ENCODE data around the gene LKAAEAR1. TPM values are rescaled to one million over a fixed set of nuclear protein-coding genes. Genes with fewer than 3 reads are reported as not detected.
A peak's percentile ranks its signal among the peaks of the same experiment; 100 is the strongest.

The LKAAEAR1 gene
- total RNA-seq, 2 donors from 2014 or later = 0.41 TPM; not detected in 1

DNA sequence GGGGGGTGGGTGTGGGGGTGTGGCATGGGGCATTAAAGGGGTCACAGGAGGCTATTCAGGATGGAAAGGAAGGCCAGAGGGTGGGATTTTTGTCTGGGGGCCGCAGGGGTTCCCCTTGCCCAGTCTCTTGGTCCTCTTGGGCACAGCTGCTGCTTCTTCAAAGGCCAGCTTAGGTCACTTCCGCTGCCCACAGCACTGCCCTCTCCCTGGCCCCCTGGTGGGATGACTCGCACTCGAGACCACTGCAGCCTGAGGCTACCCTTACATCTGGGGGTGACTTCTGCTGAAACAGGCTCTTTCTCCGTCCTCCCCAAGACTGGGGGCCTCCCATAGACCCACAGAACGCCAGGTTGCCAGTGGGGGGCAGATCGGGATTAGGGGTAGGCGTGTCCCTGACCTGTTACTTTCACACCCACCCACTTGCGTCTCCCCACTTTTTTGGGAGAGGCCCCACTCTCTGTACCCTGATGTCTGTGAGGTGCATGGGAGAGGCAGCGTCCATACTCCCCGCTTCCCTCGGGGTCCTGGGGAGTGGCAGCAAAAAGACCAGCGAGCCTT lies 1.3 kb downstream of the LKAAEAR1 start:
- ATAC-seq (no peak), DNase-seq (no peak)
- intact Hi-C loops (cut with DNase I) = loop anchor here in 1 of 2 donors (1.0 kb wide), 1 partner anchor 37 kb away; no protein-coding TSS in a partner anchor

DNA sequence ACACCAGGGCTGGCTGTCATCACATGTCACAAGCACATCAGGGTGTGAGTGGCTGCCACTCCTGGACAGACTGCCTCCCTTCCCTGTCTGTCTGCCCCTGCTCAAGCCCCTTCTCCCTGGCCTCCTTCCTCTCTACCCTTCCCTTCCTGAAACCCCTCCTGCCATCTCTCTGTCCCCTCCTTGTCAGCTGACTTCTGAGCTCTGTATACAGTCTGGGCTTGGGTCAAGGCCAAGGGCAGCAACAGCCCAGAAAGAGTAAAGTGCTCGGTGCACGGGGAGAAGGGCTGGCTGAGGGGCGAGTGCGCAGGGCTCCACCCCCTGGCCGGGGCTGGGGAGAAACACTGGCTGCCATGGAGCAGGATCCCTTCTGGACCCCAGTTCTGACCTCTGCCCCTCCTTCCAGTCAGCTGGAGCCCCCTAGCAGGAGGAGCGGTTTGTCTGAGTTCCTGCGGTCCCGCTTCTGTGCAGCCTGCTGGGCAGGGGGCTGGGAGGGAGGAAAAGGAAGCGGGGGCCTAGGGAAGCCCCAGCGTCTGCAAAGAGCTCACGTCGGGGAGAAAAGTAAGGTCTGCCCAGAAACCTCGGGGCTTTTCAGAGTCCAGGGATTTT lies 2.0 kb downstream of the LKAAEAR1 start:
- ATAC-seq = no peak
- DNase-seq = no peak
- intact Hi-C loops (cut with DNase I) = no loop called here

DNA sequence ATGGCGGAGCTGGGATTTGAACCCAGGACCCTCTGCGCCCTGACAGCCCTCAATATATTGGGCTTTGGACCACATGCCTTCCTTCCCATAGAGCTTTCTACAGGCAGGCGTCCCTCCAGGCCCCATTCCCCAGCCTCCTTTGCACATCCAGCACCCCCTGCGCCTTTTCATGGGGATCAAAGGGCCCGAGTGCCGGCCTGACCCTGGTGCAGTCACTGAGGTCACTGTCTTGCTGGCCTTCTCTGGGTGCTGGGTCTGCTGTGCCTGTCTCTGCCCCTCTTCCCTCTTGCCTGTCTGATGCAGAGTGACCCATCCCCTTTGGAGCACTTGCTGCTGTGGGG lies 2.6 kb downstream of the LKAAEAR1 start:
- intact Hi-C loops (cut with DNase I) = no loop called here
- DNase-seq = no peak
- ATAC-seq = no peak

DNA sequence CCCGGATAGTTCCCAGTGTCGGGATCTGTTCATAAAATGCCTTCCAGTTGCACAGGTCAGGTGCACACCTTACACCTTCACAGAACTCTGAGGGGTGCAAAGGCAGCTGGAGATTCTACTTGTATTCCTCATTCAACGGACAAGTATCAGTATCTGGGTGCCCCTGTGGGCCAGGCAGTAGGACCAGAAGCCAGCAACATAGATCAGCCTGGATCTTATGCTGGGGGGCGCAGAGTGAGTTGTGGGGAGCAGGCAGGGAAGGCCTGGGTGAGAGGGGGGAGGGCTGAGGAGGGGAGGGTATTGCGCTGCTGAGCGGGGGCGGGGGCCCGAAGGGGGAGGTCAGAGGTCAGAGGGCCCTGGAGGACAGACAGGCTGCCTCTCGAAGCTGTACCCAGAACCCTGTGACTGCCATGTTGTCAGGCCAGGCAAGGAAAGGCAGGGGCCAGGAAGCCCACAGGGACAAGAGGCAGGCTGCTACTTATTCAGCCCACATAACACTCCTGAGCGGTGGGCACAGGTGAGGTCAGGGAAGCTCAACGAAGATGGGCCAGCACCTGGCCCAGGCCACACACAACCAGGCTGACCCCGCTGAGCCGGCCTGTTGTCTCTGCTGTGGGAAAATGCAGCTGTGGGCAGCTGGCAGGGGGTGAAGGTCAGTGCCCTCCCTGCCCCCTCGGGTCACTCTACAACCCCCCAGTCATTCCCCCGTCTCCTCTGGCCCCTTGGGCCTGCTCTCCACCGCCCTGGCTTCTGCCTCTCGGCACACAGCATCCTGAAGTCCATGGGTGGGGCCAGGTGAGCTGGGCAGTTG lies 3.2 kb downstream of the LKAAEAR1 start:
- ATAC-seq (no peak), DNase-seq (no peak)
- intact Hi-C loops (cut with DNase I) = no loop called here

DNA sequence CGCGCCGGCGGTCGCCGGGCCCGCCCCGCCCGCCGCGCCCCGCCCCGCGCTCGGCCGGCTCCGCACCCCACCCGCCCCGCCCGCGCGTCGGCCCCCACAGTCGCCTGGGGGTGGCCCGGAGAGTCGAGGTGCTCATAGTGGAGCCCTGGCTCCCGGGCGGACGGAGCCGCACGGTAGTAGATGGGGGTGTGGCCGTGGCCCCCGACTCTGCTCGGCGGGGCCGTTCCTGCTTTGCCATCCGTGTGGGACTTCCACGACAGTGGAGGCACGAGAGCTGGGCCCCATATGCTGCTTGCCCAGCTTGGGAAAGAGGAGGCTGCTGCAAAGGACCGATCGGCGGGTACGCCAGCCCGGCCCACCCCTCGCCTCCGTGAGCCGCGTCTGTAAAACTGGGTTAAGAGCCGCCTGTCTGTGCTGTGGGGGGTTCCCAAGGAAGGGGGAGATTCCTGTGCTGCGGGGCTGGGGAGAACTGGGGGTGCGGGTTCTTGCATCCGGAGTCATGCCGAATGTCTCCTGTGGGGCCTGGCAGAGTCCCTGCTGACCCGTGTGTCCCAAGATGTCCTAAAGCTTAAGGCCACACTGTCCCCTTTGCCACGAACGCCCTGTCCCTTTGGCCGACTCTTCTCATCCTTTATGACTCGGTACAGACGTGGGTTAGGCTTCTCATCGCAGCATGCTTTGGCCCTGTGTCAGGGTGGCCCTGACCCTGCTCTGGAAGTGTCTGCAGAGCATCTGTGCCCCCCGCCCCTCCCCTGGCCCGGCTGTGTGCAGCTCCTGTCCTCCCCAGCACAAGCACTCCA lies 4.0 kb downstream of the LKAAEAR1 start, which contains the start of gene OPRL1:
Gene OPRL1, plus strand, starts transcription at position 70 of the 800 bp plus-strand sequence. CDS start 12,639 bp downstream, outside the sequence.
- no peak for DNase-seq
- no peak for ATAC-seq
- intact Hi-C loops (cut with DNase I) = no loop called here

DNA sequence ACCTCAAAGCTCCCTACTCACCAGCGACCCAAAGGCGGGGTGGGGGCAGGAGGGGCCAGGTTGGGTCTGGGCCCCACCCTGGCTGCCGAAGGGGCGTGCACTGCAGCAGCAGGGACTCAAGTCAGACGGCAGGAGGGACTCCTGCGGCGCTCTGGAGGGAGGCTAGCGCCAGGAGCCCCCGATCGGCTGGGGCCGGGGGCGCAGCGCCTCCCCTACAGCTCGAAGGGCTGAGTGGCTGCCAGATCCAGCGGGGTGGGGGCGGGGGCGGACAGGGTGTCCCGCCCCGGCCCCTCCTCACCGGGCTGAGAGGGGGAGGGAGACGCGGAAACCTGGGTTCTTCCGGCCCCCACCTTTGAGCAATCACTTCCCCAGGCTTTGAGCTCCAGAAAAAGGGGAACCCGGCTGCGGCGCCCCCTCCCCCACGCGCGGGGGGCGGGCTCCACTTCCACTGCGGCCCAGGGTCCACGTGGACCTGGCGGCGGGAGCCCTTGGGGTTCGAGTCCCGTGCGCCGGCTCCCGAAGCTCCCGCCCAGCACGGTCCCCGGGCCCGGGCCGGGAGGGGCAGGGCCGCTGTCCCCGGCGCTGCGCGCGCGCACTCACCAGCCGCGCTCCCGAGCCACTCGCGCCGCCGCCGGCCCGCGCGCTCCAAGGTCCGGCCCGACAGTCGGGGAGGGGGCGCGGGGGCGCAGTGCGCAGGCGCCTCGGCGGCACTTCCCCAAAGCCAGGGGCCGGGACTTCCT lies 4.8 kb downstream of the LKAAEAR1 start, which contains the start of gene RGS19:
Gene RGS19, minus strand, starts transcription at position 246 of the 740 bp plus-strand sequence. CDS start 2,632 bp downstream, outside the sequence.
- intact Hi-C loops (cut with DNase I) = no loop called here
- peak; percentile 83 for DNase-seq

DNA sequence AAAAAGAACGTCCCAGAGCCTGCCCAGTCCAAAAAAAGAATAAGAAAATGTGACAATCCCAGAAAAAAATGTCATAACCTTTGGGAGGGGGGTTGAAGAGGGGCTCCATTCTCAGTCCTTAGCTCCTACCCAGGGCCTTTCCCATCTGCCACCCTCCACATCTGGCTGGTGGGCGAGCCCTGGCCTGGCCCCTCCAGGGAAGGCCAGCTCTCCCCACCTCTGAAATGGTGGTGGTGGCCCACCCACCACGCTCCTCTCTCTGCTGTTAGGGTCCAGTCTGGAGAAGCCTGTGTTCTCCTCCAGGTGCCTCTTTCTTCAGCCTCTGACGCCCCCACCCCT lies 5.3 kb downstream of the LKAAEAR1 start:
- no peak for ATAC-seq
- no peak for DNase-seq

More for the DNA sequence above, 4.8 kb downstream of the LKAAEAR1 start, which contains the start of gene RGS19:
- peak; percentile 58 to 72 for ATAC-seq

DNA sequence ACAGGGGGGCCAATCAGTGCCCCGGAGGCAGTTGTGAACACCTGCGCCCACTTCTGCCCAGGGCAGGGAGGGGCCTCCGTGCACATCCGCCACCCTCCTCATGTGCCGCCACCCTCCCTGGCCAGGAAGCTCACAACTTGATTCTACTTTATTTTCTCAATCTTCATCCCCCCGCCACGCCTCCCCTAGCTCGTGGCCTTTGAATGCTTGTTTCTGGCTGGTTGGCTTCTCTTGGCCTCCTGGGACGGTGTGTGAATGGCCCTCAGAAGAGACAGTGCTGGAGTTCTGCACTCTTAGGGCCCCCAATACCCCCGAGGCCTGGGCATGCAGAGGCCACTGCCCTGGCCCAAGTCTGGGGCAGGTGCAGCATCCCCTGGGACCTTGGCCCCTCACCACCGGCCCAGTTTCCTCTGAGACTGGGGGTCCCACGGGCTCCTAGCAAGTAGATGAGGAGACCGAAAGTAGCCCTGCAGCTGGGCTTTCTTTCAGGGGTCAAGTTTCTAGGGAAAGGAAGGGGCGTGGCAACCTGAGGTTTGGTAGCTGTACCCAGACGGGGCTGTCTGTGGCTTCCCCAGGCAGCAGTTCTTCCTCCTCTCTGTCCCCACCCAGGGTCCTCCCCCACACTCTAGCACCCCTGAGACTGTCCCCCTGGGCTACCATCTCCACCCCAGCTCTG lies 6.2 kb downstream of the LKAAEAR1 start:
- intact Hi-C loops (cut with DNase I) = no loop called here
- peak in 1 of 2 donors; percentile 4 for ATAC-seq
- no peak for DNase-seq

More for the DNA sequence above, 5.3 kb downstream of the LKAAEAR1 start:
- intact Hi-C loops (cut with DNase I) = no loop called here

DNA sequence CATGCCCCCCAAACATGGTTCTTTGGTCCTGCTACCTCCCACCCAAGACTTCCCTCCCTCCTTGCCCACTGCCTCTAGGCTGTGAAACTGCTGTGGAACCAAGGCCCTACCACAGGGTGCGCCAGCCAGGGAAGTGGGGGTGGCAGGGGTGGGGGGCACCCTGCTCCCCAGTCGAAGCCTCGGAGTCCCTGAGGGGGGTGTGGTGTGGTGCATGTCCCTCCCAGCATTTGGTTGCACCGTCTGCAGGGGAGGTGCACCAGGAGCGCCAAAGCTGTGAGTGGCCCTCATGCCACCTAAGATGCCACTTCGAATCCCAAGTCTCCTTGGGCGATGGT lies 6.7 kb downstream of the LKAAEAR1 start:
- ATAC-seq = no peak
- intact Hi-C loops (cut with DNase I) = no loop called here
- no peak for DNase-seq

DNA sequence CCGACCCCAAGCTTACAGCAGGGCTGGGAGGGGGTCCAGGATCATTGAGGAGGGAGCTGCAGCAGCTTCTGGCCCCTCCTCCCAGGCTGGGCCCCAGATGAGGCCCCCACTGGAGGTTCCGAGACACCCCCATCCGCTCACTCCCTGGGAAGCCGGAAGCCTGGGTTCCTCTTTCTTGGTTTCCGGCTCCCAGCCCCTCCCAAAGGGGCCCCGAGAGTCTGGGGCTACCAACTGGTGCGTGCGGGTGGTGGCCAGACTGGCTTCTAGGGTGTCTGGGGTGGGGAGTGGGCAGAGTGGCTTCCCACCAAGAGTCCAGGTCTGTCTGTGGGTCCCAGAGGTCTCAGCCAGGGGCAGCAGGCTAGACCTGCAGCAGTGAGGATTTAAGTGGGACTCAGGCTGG lies 7.1 kb downstream of the LKAAEAR1 start:
- intact Hi-C loops (cut with DNase I) = no loop called here

DNA sequence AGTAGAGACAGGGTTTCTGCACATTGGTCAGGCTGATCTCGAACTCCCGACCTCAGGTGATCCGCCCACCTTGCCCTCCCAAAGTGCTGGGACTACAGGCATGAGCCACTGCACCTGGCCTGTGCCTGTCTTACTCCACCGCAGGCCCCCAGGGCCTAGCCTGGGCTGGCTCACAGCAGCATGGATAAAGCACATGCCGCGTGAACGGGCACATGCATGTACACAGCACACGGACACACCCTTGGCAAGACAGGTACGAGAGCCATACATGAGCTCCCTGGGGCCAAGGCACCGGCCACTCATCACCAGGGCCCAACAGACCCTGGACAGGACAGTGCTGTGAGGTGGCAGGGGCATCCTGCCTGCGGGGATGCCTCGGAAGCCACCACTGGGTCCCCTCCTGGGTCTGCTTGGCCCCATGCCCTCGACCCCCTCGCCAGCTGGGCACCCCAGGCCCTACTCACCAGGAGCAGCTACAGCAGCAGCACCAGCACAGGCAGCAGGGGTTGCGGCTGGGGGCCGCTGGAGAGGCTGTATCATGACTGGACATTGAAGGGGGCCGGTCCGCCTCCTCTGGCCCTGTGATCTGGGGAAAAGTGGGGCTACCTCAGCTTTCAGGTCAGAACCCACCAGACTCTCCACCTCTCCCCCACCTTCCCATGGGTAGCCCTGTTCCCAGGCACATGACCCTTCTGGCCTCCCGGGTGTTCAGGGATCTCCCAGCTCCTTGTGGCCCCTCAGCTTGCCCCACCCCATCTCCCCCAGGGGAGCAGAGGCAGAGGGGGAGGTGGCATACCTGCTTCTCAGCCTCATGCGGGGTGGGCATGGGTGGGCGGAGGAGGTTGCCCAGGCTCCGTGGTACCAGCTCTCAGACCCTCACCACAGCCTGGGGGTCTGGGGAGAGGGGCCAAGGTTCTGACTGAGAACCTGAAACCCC lies 7.9 kb downstream of the LKAAEAR1 start:
- ATAC-seq = no peak
- DNase-seq = no peak
- intact Hi-C loops (cut with DNase I) = no loop called here

More for the DNA sequence above, 7.1 kb downstream of the LKAAEAR1 start:
- peak in 1 of 2 donors; percentile 2 for ATAC-seq
- DNase-seq = no peak

DNA sequence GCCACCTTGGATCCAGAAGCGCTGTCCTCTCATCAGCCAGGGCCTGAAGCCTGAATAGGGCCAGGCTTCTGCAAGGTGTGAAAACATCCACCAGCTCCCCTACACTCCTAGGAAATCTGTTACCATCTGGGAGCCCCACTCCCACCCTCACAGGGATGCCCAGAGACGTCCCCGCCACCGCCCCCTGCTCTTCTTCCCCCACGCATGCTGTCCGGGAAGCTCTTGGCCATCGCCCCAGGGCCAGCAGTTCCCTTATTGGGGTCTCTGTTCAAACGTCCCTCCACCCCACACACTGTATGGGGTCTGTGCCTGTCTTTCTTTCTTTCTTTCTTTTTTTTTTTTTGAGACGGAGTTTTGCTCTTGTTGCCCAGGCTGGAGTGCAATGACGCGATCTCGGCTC lies 8.6 kb downstream of the LKAAEAR1 start:
- ATAC-seq (no peak), DNase-seq (no peak)
- intact Hi-C loops (cut with DNase I) = no loop called here

DNA sequence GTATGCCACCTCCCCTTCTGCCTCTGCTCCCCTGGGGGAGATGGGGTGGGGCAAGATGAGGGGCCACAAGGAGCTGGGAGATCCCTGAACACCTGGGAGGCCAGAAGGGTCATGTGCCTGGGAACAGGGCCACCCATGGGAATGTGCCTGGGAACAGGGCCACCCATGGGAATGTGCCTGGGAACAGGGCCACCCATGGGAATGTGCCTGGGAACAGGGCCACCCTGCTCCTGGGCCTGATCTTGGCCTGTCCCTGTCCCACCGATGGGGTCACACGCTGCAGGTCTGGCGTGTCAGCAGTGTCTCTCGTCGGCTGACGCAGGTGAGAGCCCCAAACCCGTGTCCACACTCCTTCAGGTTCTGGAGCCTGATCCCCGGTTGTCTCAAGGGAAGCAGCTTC lies 9.2 kb downstream of the LKAAEAR1 start:
- ATAC-seq (no peak), DNase-seq (no peak)
- intact Hi-C loops (cut with DNase I) = no loop called here

DNA sequence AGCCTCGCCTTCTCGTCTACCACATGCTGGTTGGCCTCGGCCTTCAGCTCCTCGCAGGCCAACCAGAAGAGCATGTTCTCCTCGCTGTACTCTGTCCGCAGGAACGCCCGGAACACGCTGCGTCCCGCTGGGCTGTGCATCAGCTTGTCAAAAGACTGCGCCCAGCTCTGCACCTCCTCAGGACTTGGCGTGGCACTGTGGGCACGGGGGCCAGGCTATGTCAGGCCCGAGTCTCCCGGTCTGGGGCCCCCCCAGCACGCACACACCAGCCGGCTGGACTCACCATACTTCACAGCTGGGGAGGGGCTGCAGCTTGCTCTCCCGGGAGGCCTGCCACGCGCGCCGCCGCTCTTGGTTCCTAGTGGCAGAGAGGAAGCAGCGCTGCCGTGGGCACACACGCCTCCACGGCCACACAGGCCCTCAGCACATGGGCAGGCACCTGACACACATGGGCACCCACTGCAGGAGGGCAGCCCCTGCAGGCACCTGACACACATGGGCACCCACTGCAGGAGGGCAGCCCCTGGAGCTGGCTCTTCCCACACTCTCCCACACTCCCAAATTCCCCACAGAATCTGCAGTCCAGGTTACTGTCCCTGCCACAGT lies 9.9 kb downstream of the LKAAEAR1 start:
- no peak for DNase-seq
- intact Hi-C loops (cut with DNase I) = no loop called here
- no peak for ATAC-seq

DNA sequence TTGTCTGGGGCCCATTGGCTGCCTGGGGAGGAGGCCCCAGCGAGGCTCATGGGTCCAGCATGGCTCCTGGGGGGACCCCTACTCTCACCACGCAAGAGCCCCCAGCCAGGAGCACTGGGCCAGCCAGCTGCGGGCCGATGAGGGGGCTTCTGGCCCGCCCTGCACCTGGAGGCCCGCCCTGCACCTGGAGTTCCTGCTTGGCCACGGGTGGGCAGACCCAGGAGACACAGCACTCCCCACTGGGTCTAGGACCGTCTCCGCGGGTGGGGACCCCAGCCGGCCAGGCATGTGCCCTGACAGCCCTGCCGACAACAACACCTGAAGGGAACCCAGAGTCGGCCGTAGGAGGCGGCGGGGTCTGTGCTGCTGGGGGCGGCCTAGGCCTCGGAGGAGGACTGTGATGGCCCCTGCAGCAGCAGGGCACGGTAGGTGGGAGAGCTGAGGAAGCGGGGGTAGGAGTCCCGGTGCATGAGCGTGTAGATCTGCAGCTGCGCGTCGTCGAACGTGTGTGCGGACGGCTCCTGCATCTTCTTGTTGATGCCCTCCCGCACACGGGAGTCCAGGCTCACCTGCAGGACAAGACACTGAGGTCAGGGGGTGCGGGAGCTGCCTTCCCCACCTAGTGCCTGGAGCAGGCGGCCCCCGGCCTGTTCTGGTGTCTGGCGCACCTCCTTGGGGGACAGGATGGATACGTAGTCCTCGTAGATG lies 10.6 kb downstream of the LKAAEAR1 start:
- no peak for DNase-seq
- intact Hi-C loops (cut with DNase I) = no loop called here

DNA sequence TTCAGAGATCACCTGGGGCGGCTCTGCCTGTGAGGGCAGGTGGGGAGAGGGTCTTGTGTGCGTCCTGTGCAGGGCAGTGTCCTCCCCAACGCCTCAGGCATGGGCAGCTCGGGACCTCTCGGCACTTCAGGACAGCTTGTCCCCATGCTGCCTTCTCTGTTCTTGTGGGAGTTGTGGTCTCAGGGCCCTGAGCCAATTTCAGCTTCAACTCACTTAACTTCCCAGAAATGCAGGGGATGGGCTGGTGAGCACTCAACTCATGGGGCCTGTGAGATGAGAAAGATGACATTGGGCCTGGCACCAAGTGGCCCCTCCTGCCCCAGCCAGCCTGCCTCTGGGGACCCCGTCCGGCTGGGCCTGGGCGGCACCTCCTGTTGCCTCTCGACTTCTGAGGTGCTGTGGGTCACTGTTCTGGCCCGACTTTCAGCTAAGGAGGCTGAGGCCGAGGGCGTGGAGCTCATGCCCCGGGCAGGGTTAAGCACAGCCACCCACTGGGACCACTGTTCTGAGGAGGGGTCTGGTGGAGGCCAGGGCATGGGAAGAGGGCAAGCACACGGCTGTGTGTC lies 11.6 kb downstream of the LKAAEAR1 start:
- ATAC-seq = no peak
- intact Hi-C loops (cut with DNase I) = no loop called here
- no peak for DNase-seq

More for the DNA sequence above, 10.6 kb downstream of the LKAAEAR1 start:
- ATAC-seq = no peak
